GM08714 (cell line): ENCODE measurements around the gene NTN3.

Experiments used
- H3K4me3 ChIP-seq: fragments of 200-500 bp; sonication (Bioruptor generic); 2 replicates; pipeline ENCODE4 v1.5.1; 2014; ENCODE audit warnings: mild to moderate bottlenecking, low read length, inconsistent platforms
- ZNF274 ChIP-seq: IDR thresholded peaks from 2 replicates; pipeline ENCODE4 v1.6.1; 2012; ENCODE audit warnings: mild to moderate bottlenecking, low read depth, low read length

NTN3 gene

DNA sequence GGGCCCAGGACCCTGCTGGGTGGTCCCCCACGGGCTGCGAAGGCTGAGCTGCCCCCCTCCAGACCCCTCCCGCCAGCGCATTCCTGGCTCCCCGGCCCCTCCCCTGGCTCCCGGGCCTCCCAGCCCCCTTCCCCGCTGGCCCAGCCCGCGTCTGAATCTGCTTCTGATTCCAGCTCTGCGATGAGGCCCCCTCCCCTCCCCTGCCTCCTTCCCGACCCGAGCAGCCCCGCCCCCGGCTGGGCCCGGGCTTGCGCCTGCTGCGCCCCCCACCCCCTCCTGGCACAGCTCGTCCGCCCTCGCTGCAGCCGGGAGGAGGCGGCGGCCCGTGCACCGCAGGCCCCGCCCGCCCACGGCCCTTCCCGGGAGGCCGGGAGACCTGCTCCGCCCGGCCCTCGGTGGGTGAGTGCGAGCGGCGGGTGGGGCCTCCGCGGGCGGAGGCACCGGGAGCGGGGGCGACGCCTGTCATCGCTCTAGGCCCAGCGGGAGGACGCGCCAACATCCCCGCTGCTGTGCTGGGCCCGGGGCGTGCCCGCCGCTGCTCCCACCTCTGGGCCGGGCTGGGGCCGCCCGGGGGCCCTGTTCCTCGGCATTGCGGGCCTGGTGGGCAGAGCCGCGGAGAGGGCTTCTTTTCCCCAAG lies at the start of gene NTN3:
NTN3 (plus strand) TSS at position 282 of the 637 bp plus-strand sequence. CDS start 405 bp downstream, outside the sequence.
- H3K4me3 ChIP-seq = no peak within 1 kb of the TSS
- no peak for TF ChIP-seq ZNF274

DNA sequence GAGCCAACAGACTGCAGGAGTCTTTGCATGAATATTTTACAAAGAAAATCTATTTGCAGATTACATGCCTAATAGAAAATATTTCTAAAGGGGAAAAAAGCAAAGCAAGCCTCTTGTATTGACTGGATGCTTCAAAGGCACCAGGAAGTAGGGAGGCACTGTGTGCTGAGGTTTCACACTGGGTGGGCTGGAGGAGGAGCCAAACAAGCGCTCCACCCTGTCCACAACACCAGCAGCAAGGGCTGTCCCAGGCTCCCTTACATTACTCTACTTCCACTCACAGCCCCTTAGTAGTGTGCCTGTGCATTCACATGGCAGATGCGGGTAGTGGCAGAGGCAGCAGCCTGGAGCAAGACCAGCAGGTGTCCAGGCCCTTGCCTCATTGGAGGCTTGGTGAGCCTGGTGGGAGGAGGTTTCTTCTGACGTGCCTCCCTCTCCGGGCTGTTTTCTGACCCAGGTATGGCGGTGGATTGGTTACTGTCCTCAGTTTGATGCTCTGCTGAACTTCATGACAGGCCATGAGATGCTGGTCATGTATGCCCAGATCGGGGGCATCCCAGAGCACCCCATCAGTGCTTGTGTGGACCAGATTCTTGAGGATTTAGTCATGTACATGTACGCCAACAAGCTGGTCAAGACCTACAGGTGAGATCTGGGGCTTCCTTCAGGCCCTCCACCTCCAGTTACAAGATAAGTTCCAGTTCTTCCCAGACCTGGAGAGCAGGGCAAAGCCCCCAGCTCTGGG lies 48.8 kb upstream of the NTN3 start:
- H3K4me3 ChIP-seq = no peak overlapping the region
- TF ChIP-seq ZNF274 = no peak

DNA sequence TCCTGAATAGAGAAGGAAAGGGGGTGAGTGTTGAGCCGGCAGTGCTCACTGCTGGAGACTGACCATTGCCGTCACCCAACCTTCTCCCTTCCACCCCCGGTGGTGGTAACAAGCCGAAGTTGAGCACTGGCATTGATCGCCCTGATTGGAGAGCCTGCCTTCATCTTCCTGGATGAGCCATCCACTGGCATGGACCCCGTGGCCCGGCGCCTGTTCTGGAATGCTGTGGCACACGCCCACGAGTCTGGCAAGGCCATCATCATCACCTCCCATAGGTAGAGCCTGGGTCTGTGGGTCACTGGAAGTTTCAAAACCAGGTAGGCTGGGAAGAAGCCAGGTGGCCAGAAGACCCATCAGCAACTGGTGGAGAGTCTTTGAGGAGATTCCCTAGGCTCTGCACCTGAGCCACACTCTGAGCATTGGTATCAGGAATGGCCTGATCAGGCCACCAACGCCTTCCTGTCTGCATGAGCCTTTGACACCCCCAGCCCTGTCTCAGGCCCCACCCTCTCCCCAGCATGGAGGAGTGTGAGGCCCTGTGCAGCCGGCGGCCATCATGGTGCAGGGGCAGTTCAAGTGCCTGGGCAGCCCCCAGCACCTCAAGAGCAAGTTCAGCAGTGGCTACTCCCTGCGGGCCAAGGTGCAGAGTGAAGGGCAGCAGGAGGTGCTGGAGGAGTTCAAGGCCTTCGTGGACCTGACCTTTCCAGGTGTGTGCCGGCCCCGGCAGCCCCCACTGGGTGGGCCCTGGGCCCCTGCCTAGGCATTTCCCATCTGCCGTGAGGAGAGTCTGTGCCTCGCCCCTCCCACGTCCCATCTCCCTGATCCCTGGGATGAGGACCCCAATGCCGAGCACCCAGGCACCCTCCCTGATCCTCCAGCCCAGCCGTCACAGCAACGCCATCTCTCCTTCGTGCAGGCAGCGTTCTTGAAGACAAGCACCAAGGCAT lies 46.8 kb upstream of the NTN3 start:
- no peak overlapping the region for H3K4me3 ChIP-seq
- TF ChIP-seq ZNF274 = no peak

DNA sequence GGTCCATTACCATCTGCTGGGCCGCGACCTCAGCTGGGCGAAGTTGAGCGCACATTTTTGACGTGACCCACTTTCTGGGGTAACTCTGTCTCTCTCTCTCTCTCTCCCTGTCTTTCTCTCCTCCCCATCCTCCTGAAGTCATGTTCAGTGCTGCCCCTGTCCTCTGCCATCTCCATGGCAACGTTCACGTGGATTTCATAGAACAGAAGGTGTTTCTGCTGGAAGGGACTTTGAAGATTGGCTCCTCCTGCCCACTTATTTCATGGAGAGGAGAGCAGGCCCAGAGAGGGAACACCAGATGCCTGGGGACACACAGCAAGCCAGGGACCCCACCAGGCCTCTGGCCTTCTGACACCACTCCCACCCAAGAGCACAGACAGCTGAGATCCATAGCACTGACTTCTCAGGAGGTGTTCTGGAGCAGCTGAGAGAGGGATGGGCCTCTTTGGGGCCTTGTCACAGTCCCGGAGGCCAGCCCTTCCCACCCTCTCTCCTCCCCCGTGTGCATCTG lies 46.0 kb upstream of the NTN3 start:
- no peak overlapping the region for H3K4me3 ChIP-seq
- no peak for TF ChIP-seq ZNF274

DNA sequence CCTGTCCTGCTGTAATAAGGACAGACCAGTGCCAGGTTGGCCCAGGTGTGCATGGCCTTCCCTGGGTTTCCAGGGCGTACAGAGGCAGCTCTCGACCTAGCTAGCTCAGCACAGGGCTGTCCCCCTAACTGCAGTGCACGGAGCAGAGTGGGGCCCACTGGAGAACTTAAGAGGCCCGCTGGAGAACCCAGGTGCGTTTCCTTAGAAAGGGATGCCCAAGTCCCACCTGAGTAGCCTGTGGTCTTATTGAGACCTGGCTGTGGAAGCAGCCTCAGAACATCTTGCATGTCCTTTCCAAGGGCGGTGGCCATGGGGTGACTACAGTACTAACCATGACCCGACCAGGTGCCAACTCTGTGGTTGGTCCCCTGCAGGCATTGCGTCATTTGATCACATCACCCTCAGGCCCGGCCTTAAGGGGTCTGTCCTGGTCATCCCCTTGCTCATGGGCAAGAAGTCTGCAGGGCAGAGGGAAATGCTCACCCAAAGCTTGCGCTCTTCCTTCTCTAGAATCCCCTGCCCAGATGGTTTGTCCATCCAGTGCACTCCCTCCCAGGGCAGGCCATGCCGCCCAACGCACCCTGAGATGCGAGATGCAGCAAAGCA lies 45.2 kb upstream of the NTN3 start:
- no peak overlapping the region for H3K4me3 ChIP-seq
- no peak for TF ChIP-seq ZNF274

DNA sequence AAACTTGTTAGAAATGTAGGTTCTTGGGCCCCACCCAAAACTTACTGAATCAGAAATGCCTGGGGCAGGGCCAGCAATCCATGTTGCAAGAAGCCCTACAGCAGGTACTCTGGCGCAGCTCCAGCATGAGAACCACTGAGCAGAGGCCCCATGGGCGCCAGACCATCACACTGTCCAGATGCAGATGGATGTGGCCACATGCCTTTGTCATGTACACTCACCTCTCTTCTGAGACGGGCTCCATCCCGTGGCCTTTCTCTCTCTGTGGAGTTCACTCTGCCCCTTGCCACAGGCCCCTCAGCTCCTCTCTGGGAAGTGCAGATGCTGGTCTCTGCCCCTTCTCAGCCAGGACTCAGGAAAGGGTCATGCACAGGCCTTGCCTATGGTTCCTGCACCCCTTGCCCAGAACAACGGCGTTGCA lies 44.1 kb upstream of the NTN3 start:
- no peak for TF ChIP-seq ZNF274
- no peak overlapping the region for H3K4me3 ChIP-seq

DNA sequence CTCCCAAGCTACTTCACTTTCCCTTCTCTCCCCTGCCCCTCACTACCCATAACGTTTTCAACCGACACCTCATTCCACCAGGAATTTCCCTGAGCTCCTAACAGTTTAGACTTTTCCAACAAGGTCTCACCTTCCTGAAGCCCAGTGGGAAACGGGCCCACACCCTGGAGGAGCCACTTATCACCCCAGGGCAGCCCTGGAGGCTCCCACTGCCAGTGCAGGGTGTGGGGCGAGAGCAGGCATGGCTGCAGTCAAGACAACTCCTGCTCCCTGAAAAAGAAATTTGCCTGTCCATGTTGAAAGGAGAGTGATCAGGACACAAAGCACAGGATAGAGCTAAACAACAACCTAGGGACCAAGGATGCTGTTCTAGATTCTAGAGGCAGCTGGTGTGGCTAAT lies 43.6 kb upstream of the NTN3 start:
- H3K4me3 ChIP-seq = no peak overlapping the region
- no peak for TF ChIP-seq ZNF274

DNA sequence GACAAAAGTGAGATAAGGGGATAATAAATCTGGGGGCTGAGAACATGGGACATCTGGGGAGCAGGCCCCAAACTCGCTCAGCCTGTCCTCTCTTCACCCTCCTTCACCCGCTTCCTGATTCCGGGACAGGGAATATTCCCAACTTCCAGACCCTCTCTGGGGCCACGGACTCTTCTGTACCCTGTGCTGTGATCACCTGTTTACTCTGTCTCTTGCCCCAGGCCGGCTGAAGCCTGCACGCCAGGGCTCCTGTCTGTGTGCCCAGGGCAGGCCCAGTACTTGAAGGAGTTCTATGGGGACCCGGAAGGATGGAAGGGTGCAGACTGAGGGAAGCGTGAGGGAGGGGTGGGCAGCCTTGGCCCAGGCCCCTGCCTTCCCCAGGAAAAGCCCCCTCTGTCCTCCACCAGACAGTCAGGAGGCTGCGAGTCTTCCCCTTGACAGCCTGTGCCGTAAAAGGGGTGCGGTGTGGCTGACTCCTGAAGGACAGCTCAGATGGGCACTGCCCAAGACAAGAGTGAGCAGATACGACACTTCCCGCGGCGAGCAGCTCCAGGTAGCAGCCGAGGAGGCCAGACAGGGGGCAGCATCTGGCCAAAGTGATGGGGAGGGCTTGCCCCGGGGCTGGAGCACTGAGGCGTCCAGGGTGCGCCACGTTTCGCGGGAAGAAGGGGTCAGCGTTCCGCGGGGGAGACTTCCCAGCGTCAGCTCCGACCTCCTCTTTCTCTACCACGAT lies 42.9 kb upstream of the NTN3 start:
- TF ChIP-seq ZNF274 = no peak
- H3K4me3 ChIP-seq = peak overlapping the region; percentile 84; the same call in 1 of the 2 replicates

DNA sequence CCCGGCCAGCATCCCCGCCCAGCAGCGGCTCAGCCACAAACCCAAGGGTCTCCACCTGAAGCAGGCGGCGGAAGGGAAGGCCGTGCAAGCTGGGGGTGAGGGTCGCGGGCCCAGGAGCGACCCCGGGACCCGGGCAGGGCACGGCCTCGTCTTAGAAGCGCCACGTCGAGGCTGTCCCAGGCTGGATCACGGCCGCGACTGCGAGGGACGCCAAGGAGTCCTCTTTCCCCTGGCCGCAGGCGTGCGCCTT lies 42.4 kb upstream of the NTN3 start:
- H3K4me3 ChIP-seq = peak overlapping the region; percentile 84
- TF ChIP-seq ZNF274 = no peak

DNA sequence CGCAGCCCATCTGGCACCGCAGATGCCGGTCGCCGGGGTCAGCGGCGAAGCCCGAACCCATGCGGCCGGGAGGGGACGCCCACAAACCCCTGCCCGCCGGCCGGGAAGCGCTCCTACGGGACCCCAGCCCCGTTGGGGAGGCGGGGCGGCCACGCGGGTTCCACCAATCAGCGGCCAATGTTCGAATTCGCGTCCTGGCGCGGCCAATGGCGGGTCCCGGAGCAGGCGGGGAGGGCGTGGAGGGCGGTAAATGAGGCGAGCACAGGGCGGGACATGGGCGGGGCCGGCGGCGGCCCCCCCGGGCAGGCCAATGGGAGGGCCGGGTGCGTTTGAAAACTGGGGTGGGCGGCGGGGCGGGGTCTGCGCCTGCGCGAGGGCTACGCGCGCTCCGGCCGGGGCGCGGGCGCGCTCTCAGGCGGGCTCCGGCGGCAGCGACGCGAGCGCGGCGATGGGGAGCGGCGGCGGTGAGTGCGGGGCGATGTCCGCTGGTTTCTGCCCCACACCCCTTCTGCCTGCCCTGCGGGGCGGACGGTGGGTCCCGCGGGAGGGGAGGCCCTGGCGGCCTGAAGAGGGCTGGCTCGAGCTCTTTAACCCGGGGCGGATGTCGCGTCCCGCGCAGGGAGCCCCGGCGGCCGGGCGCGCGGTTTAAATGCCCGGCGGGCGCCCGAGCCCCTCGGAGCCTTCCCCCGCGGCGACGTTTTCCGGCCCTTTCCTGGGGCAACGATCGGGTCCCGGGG lies 41.9 kb upstream of the NTN3 start, which contains the start of gene CCNF:
CCNF (plus strand) TSS at position 414 of the 737 bp plus-strand sequence; CDS start at position 449, 35 bp downstream.
- TF ChIP-seq ZNF274 = no peak

DNA sequence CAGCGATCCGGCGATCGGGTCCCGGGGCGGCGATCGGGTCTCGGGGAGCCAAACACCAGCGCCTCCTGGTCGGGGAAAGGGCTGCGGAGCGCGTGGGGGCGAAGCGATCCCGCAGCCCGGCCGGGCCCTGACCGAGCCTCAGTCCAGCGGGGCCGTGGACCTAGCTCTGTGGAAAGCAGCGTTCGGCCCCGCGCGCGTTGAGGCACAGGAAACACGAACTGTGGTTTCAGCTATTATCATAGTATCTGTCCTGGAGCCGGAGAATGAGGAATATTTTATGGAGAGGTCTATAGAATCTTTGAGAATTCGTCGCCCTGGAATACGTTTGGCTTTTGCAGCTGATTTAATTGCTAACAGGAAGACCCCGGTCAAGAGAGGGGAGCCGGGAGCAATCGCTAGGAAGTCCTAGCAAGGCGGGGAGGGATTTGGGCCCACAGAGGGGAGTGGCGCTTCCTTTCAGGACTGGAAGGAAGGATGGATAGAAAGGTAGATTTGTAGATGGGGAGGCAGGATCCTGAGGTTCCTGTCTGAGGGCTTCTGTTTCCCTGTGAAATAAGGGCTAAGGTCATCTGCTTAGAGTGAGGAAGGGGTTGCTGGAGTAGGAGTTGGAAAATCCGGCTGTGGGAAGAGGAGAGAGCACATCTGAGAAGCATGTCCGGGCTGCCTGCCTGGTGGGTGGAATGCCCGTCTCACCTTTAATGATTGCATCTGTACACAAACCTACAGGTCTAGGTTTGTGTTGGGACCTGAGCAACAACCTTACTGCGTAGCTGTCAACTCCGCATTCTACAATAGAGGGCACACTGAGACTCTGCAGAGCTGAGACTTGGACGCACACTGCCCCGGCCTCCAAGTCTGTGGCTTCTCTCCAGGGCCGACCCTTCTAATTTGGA lies 41.1 kb upstream of the NTN3 start:
- TF ChIP-seq ZNF274 = no peak
- peak overlapping the region; percentile 88 for H3K4me3 ChIP-seq

More for the DNA sequence above, 41.9 kb upstream of the NTN3 start, which contains the start of gene CCNF:
- H3K4me3 ChIP-seq = peak within 1 kb of the TSS; percentile 88

DNA sequence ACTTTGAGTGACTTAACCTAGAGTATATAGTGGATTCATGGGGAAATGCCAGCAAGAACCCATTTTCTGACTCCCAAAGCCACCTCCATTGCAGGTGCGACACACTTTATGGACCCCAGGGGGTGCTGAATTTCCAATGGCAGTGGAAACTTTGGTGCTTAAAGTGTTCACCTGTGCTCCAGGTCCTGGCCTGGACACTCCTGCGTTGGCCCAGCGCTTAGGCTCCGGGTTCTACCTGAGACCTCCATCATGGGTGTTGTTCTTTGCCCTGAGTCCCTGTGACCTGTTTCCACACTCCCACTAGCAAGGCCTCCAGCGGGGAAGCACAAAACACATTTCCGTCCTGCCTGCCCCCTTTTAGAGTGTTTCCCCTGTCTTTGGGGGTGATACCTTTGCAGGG lies 38.8 kb upstream of the NTN3 start:
- no peak for TF ChIP-seq ZNF274
- H3K4me3 ChIP-seq = no peak overlapping the region
